ENCODE measurements around the gene ACTR3C.

Gene ACTR3C

GRCh38 chr7:150323682-150324372 lies 482 bp upstream of the ACTR3C start:
- Histone ChIP-seq H2AFZ (ENCODE audit: low read depth, low read length) (peak overlapping the region; percentile 62), H3K27me3 (ENCODE audit: low read depth, low read length) (no peaks in the 10 kb centered on the region), H3K9ac (ENCODE audit: low read length) (peak overlapping the region; percentile 94), H3K4me3 (ENCODE audit: low read length) (peak overlapping the region; percentile 88), H4K20me1 (ENCODE audit: insufficient read depth, low read length) (no peaks in the 10 kb centered on the region), H3K27ac (ENCODE audit: low read length) (peak overlapping the region; percentile 80), H3K79me2 (ENCODE audit: low read length) (peaks cover 42% of the 10 kb centered on the region), H3K9me3 (ENCODE audit: insufficient read depth, low read length) (no peaks in the 10 kb centered on the region), H3K36me3 (replicated peaks; ENCODE audit: low read depth, low read length) (peaks cover 32% of the 10 kb centered on the region), H3K4me2 (ENCODE audit: low read length) (peak overlapping the region; percentile 84), H3K4me1 (ENCODE audit: low read length) (peaks cover 49% of the 10 kb centered on the region)
- TF ChIP-seq EZH2phosphoT487 (IDR thresholded peaks at IDR 0.05; ENCODE audit: low read depth) (no peak), CTCF (IDR thresholded peaks at IDR 0.05; ENCODE audit: low read depth, low read length) (no peak)

- Histone ChIP-seq H3K36me3 (replicated peaks; ENCODE audit: low read depth, low read length) (peaks cover 32% of the 10 kb centered on the region), H3K4me3 (ENCODE audit: low read length) (peak overlapping the region; percentile 88), H3K9ac (ENCODE audit: low read length) (peak overlapping the region; percentile 94), H3K4me1 (ENCODE audit: low read length) (peaks cover 57% of the 10 kb centered on the region), H3K79me2 (ENCODE audit: low read length) (peaks cover 42% of the 10 kb centered on the region), H4K20me1 (ENCODE audit: insufficient read depth, low read length) (no peaks in the 10 kb centered on the region), H3K9me3 (ENCODE audit: insufficient read depth, low read length) (no peaks in the 10 kb centered on the region), H3K27ac (ENCODE audit: low read length) (peak overlapping the region; percentile 80), H3K27me3 (ENCODE audit: low read depth, low read length) (no peaks in the 10 kb centered on the region), H2AFZ (ENCODE audit: low read depth, low read length) (no peak overlapping the region), H3K4me2 (ENCODE audit: low read length) (peak overlapping the region; percentile 84)
- TF ChIP-seq CTCF (IDR thresholded peaks at IDR 0.05; ENCODE audit: low read depth, low read length): no peak
- TF ChIP-seq EZH2phosphoT487 (IDR thresholded peaks at IDR 0.05; ENCODE audit: low read depth): no peak
Measured at GRCh38 chr7:150322114-150322832, 1.1 kb downstream of the ACTR3C start.

- peak overlapping the region; percentile 84 for H3K4me2 ChIP-seq (ENCODE audit: low read length)
- H3K9ac ChIP-seq (ENCODE audit: low read length): peak overlapping the region; percentile 94
Measured at GRCh38 chr7:150321788-150322113, 1.6 kb downstream of the ACTR3C start.

More at GRCh38 chr7:150321788-150322113, 1.6 kb downstream of the ACTR3C start:
- Histone ChIP-seq H3K4me1 (ENCODE audit: low read length) (peaks cover 54% of the 10 kb centered on the region), H3K27me3 (ENCODE audit: low read depth, low read length) (no peaks in the 10 kb centered on the region), H2AFZ (ENCODE audit: low read depth, low read length) (no peak overlapping the region), H3K4me3 (ENCODE audit: low read length) (peak overlapping the region; percentile 88), H3K79me2 (ENCODE audit: low read length) (peaks cover 42% of the 10 kb centered on the region), H4K20me1 (ENCODE audit: insufficient read depth, low read length) (no peaks in the 10 kb centered on the region), H3K27ac (ENCODE audit: low read length) (peak overlapping the region; percentile 80), H3K36me3 (replicated peaks; ENCODE audit: low read depth, low read length) (peaks cover 30% of the 10 kb centered on the region), H3K9me3 (ENCODE audit: insufficient read depth, low read length) (no peaks in the 10 kb centered on the region)
- TF ChIP-seq CTCF (IDR thresholded peaks at IDR 0.05; ENCODE audit: low read depth, low read length) (no peak), EZH2phosphoT487 (IDR thresholded peaks at IDR 0.05; ENCODE audit: low read depth) (no peak)
